GM12878 (cell line): ENCODE measurements around the gene RERE. TPM values are rescaled to one million over a fixed set of nuclear protein-coding genes. Genes with fewer than 3 reads are reported as not detected.

ENCODE experiments used
- ATAC-seq: fragments of 200-7000 bp; cut with Tn5 transposase; 3 replicates; pipeline ENCODE4 v1.9.1; 2020; ENCODE audit warnings: mild to moderate bottlenecking, moderate library complexity
- BruUV-seq: library from RNA; stranded (reverse); fragments of 400-500 nt; replicated peaks from 2 replicates; lab custom pipeline; 2021; lab: Mats Ljungman, UMichigan
- CTCF ChIA-PET: fragments of 300-600 bp; sonication (Branson Sonifier 250); formaldehyde crosslinking; extraction: SDS; loops from one replicate; lab custom pipeline; 2021; ENCODE audit warnings: inconsistent platforms; lab: Yijun Ruan, JAX
- POLR2A ChIA-PET: fragments of 350-600 bp; formaldehyde crosslinking; extraction: SDS; loops from one replicate; lab custom pipeline; 2021; ENCODE audit warnings: inconsistent platforms; lab: Charles Lee
- RAD21 ChIA-PET: fragments of 300-600 bp; sonication (Branson Sonifier 250); formaldehyde crosslinking; loops from one replicate; lab custom pipeline; 2023; ENCODE audit warnings: antibody characterized with exemption; ENCODE audit not compliant: unreplicated experiment; lab: Charles Lee
- SMC1A ChIA-PET: fragments of 300-600 bp; sonication (Branson Sonifier 250); formaldehyde crosslinking; loops from one replicate; lab custom pipeline; 2023; ENCODE audit not compliant: unreplicated experiment, uncharacterized antibody; lab: Charles Lee
- DNase-seq: peaks from one replicate; pipeline ENCODE4 v3.0.0-alpha.2; 2011; ENCODE audit warnings: low read depth, low spot score
- FAIRE-seq: peaks from 3 replicates; lab custom pipeline; 2011; peaks lifted over from hg19 to GRCh38; lab: Jason Lieb, UNC
- H2AFZ ChIP-seq: 2 replicates; pipeline ENCODE4 v1.6.0; 2011; ENCODE audit warnings: low read depth, low read length, control low read depth; ENCODE audit not compliant: control insufficient read depth
- H3K27ac ChIP-seq: 2 replicates; pipeline ENCODE4 v1.5.1; 2011; ENCODE audit warnings: control low read depth; ENCODE audit not compliant: control insufficient read depth, insufficient read depth
- H3K27me3 ChIP-seq, 2 experiments: replicated peaks in 1 of 2; 2 replicates each; pipeline versions ENCODE4 v1.6.0 to v1.6.1; 2011; ENCODE audit warnings: low read length in 1 of 2; ENCODE audit not compliant: control insufficient read depth in 2 of 2, insufficient read depth in 2 of 2
- H3K36me3 ChIP-seq, 2 experiments: 2 replicates each; pipeline ENCODE4 v1.5.1; 2011; ENCODE audit warnings: low read length in 1 of 2; ENCODE audit not compliant: control insufficient read depth in 2 of 2, insufficient read depth in 2 of 2
- H3K4me1 ChIP-seq: 2 replicates; pipeline ENCODE4 v1.6.1; 2011; ENCODE audit warnings: mild to moderate bottlenecking, low read length, moderate library complexity, mixed read lengths; ENCODE audit not compliant: control insufficient read depth, insufficient read depth
- H3K4me2 ChIP-seq: 2 replicates; pipeline ENCODE4 v1.6.0; 2011; ENCODE audit warnings: control low read depth; ENCODE audit not compliant: control insufficient read depth, insufficient read depth
- H3K4me3 ChIP-seq: fragments of 200-600 bp; sonication (generic); 2 replicates; pipeline ENCODE4 v1.5.1; 2016
- H3K79me2 ChIP-seq: 2 replicates; pipeline ENCODE4 v1.6.0; 2011; ENCODE audit warnings: low read length; ENCODE audit not compliant: control insufficient read depth, insufficient read depth
- H3K9ac ChIP-seq: 2 replicates; pipeline ENCODE4 v1.8.0; 2011; ENCODE audit warnings: low read length, control low read depth, mixed read lengths; ENCODE audit not compliant: control insufficient read depth, insufficient read depth
- H3K9me3 ChIP-seq: replicated peaks from 3 replicates; pipeline ENCODE4 v1.5.1; 2011; ENCODE audit warnings: mild to moderate bottlenecking, low read length; ENCODE audit not compliant: control insufficient read depth, insufficient read depth
- H4K20me1 ChIP-seq: 2 replicates; pipeline ENCODE4 v1.6.0; 2011; ENCODE audit not compliant: control insufficient read depth, insufficient read depth
- ATF2 ChIP-seq: IDR thresholded peaks from 2 replicates; pipeline ENCODE4 v1.6.1; 2012; ENCODE audit warnings: low read length, inconsistent platforms
- BHLHE40 ChIP-seq, 2 experiments: fragments of 450-650 bp in 1 of 2; IDR thresholded peaks; 2 replicates each; pipeline ENCODE4 v1.6.1; 2011 to 2017; ENCODE audit warnings: low read depth in 2 of 2, borderline replicate concordance in 1 of 2, improper control_type of control experiment in 1 of 2, low read length in 1 of 2, mild to moderate bottlenecking in 1 of 2
- CBX3 ChIP-seq: fragments of 200-600 bp; sonication (generic); IDR thresholded peaks from 2 replicates; pipeline ENCODE4 v1.6.1; 2016; ENCODE audit warnings: low read depth, borderline replicate concordance
- FOXM1 ChIP-seq: IDR thresholded peaks from 2 replicates; pipeline ENCODE4 v1.6.1; 2012; ENCODE audit warnings: low read depth, mild to moderate bottlenecking, inconsistent platforms, low read length, moderate library complexity
- IKZF1 ChIP-seq: fragments of 450-650 bp; conservative IDR thresholded peaks from 2 replicates; pipeline ENCODE4 v1.6.1; 2017; ENCODE audit warnings: antibody characterized with exemption, mild to moderate bottlenecking
- MEF2A ChIP-seq: IDR thresholded peaks from 2 replicates; pipeline ENCODE4 v1.6.1; 2011; ENCODE audit warnings: low read depth, mild to moderate bottlenecking, low read length, moderate library complexity; ENCODE audit not compliant: insufficient read depth
- NR2F1 ChIP-seq: fragments of 450-650 bp; conservative IDR thresholded peaks from 2 replicates; pipeline ENCODE4 v1.6.1; 2017; ENCODE audit warnings: mild to moderate bottlenecking
- PAX8 ChIP-seq: fragments of 450-650 bp; IDR thresholded peaks from 2 replicates; pipeline ENCODE4 v1.6.1; 2017; ENCODE audit warnings: mild to moderate bottlenecking, moderate library complexity
- RAD51 ChIP-seq: fragments of 450-650 bp; IDR thresholded peaks from 2 replicates; pipeline ENCODE4 v1.6.1; 2016; ENCODE audit warnings: moderate library complexity, mild to moderate bottlenecking, inconsistent platforms
- SKIL ChIP-seq: fragments of 450-650 bp; IDR thresholded peaks from 2 replicates; pipeline ENCODE4 v1.6.1; 2017; ENCODE audit warnings: mild to moderate bottlenecking, low read depth, inconsistent platforms; ENCODE audit not compliant: poor library complexity, severe bottlenecking
- USF2 ChIP-seq: IDR thresholded peaks from 2 replicates; pipeline ENCODE4 v1.6.1; 2011; ENCODE audit warnings: low read depth, low read length, improper control_type of control experiment, borderline replicate concordance
- ZNF24 ChIP-seq: fragments of 450-650 bp; IDR thresholded peaks from 2 replicates; pipeline ENCODE4 v1.6.1; 2017; ENCODE audit warnings: antibody characterized with exemption, mild to moderate bottlenecking
- ZNF592 ChIP-seq: fragments of 450-650 bp; IDR thresholded peaks from 2 replicates; pipeline ENCODE4 v1.6.1; 2017; ENCODE audit warnings: mild to moderate bottlenecking, moderate library complexity
- WGBS: methylation state at CpG from one replicate; pipeline ENCODE4 v1.1.6; 2016; ENCODE audit warnings: low lambda C conversion rate; ENCODE audit not compliant: insufficient replicate concordance, insufficient coverage; ENCODE audit errors: missing lambda C conversion rate; 5-methylcytosine and 5-hydroxymethylcytosine counted together
- in situ Hi-C: fragments of 300-500 bp; cut with MboI; formaldehyde crosslinking; loops from 9 replicates; pipeline ENCODE4 v1.14.3; 2018; ENCODE audit warnings: mixed read lengths
- intact Hi-C: fragments of 100-400 bp; cut with micrococcal nuclease; formaldehyde crosslinking; loops from one replicate; pipeline ENCODE4 v1.14.2; 2022; ENCODE audit not compliant: unreplicated experiment
- polyA plus RNA-seq, 11 experiments: library from polyadenylated mRNA; depleted of rRNA in 4 of 11; unstranded in 6 of 11; stranded (reverse) in 5 of 11; fragments of >200 nt; fragmentation: Nextera tagmentation in 4 of 11; fragmentation: Illumina TruSeq in 1 of 11; extraction: Ambion mirVana in 4 of 11; extraction: Trizol in 1 of 11; gene quantifications; 1 replicate in 1 of 11; 2 replicates in 10 of 11; pipeline versions ENCODE4 v1.2.1 to v1.2.3, GENCODE V29; 2011 to 2016; ENCODE audit warnings: inconsistent platforms in 2 of 11, missing spikeins in 2 of 11, low read depth in 1 of 11
- total RNA-seq, 4 experiments: library from RNA; depleted of rRNA in 3 of 4; stranded (reverse); fragments of >200 nt in 3 of 4; fragmentation: Illumina TruSeq in 1 of 4; extraction: Trizol in 1 of 4; gene quantifications; 2 replicates each; pipeline versions ENCODE4 v1.2.1 to v1.2.3, GENCODE V29; 2013 to 2021

The RERE gene
- total and polyA plus RNA-seq, 10 of the 15 experiments (the other 5 are each of a cell fraction or from before 2014, with no cell fraction given): 5.2 to 60.5 (median 20.2) TPM

GRCh38 chr1:8666389-8667167, 150.9 kb downstream of the RERE start:
- ChIA-PET POLR2A (interaction anchor here (0.7 to 2.3 kb wide), 9 partner anchors 16 to 64 kb away, joined by 3 to 22 read pairs (median 3); no protein-coding TSS in a partner anchor), SMC1A (interaction anchor here (0.7 to 20.2 kb wide), 19 partner anchors 8 to 244 kb away, joined by 3 to 587 read pairs (median 4); no protein-coding TSS in a partner anchor), RAD21 (interaction anchor here (0.9 to 19.8 kb wide), 8 partner anchors 14 to 106 kb away, joined by 3 to 384 read pairs (median 6); no protein-coding TSS in a partner anchor), CTCF (interaction anchor here (0.5 to 7.6 kb wide), 17 partner anchors 8 to 182 kb away, joined by 3 to 50 read pairs (median 3); no protein-coding TSS in a partner anchor)
- H3K4me2 ChIP-seq: peak overlapping the region; percentile 36; the same call in 1 of the 2 replicates
- ATAC-seq (peak; percentile 61), FAIRE-seq (no peak), DNase-seq (no peak)
- intact Hi-C loops: no loop called here
- no peak overlapping the region for H3K4me3 ChIP-seq
- no peak overlapping the region for H3K9ac ChIP-seq
- peaks cover 61% of the 10 kb centered on the region for H3K4me1 ChIP-seq
- no peaks in the 10 kb centered on the region for H4K20me1 ChIP-seq
- H3K27me3 ChIP-seq: no peaks in the 10 kb centered on the region
- H3K36me3 ChIP-seq: no peaks in the 10 kb centered on the region; a peak in 1 of 4 replicates
- in situ Hi-C loops: no loop called here
- H2AFZ ChIP-seq: no peak overlapping the region
- peak overlapping the region; percentile 26; the same call in 1 of the 2 replicates for H3K27ac ChIP-seq
- no TSS peak for BruUV-seq
- H3K9me3 ChIP-seq: no peaks in the 10 kb centered on the region
- H3K79me2 ChIP-seq: peaks cover 84% of the 10 kb centered on the region
- 28% methylated on average over 5 of the region's 5 CpGs for WGBS
- TF ChIP-seq IKZF1 (peak; percentile 71), SKIL (peak; percentile 58), USF2 (no peak), ZNF592 (0 out of 2 replicates have a peak, but pooled peaks have one; percentile 25), BHLHE40 (IDR thresholded peaks at IDR 0.05; ENCODE audit: borderline replicate concordance in 1 of 2, low read depth in 2 of 2, low read length in 1 of 2) (peak; percentile 7 to 70; a peak in 2 of 4 replicates), ATF2 (0 out of 2 replicates have a peak, but pooled peaks have one; percentile 35), ZNF24 (peak; percentile 61; the same call in 1 of the 2 replicates), NR2F1 (peak; percentile 97), PAX8 (no peak), RAD51 (peak; percentile 12; the same call in 1 of the 2 replicates), CBX3 (no peak), MEF2A (peak; percentile 63; the same call in 1 of the 2 replicates), FOXM1 (0 out of 2 replicates have a peak, but pooled peaks have one; percentile 21)
